Lung microvascular endothelial cell (primary cell): ENCODE measurements around the gene SLC35F4. TPM values are rescaled to one million over a fixed set of nuclear protein-coding genes. Genes with fewer than 3 reads are reported as not detected.
"Not testable (repeated sequence)": the region's sequence is repeated elsewhere in the genome, so short reads cannot be mapped to it uniquely, and the experiment has no call there.

Experiments
- DNase-seq, 2 donors: peaks; one replicate each; pipeline versions ENCODE4 v3.0.0 to v3.0.0-alpha.2; 2010; ENCODE audit warnings: low read depth in 2 of 2
- total RNA-seq: library from RNA; depleted of rRNA; stranded (reverse); fragments of >200 nt; gene quantifications from 2 replicates; pipeline ENCODE4 v1.2.1, GENCODE V29; 2014

SLC35F4 gene
- not detected in 2 replicates for total RNA-seq

- peak; percentile 3 to 6 for DNase-seq
These were observed at the start of gene SLC35F4 for GRCh38 chr14:57865403-57866198. Gene SLC35F4 (minus strand): TSS chr14:57866092.

GRCh38 chr14:57909626-57910025 is 43.7 kb upstream of the SLC35F4 start:
- no peak for DNase-seq

DNA sequence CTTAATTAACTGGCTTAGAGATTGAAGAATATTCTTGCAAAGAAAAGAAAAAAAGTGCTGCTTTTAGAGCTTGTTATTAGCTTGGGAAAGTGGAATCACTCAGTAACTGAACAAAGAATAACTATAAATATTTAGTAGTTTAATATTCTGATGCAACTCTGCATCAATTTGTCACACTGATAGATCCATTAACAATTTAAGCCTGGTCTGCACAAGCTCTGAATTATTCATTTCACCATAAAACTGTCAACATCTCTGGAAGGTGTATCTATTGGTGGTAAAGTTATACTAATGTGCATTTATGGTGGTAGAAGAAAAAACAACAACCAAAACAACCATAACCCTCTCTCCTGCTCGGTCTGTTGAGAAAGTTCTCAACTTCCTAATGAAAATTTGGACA is 38.1 kb upstream of the SLC35F4 start:
- no peak for DNase-seq

- DNase-seq, result no peak
These were observed 33.1 kb upstream of the SLC35F4 start for GRCh38 chr14:57898837-57899572.

- DNase-seq, result no peak
These were observed 31.4 kb upstream of the SLC35F4 start for GRCh38 chr14:57897144-57897748.

GRCh38 chr14:57889245-57889644 is 23.4 kb upstream of the SLC35F4 start:
- peak in 1 of 2 donors; percentile 36 for DNase-seq

DNA sequence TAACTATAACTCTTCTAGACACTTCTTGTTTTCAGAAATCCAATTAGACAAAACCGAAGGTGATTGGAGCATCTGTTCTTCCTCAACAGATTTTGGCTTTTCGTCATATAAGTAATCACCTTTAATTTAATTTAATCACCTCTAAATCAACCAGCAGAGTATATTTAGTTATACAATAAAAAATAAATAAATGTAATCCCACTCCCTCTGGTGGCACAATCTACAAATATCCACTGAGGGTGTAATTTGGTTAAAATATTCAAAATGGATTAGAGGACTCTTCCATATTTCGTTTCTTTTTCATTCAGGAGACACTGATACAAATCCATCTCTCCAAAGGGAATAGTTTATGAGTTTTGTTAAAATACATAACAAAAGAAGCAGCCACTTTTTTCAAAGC is 18.3 kb upstream of the SLC35F4 start:
- DNase-seq, result no peak

GRCh38 chr14:57883061-57883460 is 17.2 kb upstream of the SLC35F4 start:
- DNase-seq, result no peak

DNA sequence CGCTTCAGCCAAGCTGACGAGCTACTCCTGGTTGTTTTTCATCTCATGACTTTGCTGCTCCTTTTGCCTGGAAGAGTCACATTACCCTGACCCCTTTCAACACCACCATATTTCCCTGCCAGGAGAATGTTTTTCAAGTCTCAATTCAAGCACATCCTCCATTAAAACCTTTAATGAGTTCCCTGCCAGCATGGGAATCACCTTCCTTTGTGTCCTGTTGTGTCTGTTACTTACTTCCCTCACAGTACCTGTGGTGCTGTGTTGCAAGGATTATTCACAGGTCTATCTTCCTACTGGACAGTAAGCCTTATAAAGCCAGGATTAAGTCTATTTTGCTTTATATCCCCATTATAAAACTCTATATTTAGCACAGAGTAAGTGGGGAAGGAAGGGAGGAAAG is 13.6 kb upstream of the SLC35F4 start:
- DNase-seq, result no peak

DNA sequence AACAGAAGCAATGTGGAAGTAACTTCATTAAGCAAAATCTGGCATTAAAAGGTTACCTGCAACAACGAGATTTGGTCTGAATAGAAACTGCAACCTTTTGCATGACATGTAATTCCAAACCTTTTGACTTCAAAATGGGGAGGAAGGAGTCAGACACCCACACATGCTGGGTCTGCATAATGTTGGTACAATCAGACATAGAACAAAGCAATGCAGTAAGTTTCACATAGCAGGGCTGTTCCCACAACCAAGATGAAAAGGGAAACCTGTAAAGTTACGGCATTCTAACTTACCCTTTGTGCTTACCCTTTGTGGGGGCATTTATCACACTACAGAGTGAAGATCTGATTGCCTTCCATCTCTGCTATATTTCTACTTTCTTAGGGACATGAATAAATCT is 10.1 kb upstream of the SLC35F4 start:
- DNase-seq, result no peak

DNA sequence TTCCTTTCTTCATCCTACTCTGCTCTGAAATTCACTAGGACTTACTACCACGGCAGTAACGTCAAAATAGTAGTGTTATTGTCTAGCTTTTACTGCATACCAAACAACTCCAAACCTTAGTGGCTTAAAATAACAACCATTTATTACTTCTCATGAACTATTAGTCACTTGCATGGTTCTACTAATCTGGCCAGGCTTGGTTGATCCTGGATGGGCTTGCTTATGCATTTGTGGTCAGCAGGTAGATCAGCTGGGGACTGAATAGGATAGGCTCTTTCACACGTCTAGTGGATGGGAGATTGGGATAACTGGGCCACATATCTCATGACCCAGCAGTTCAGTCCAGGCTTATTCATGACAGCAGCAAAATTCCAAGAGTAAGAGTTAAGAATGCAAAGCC is 9.4 kb upstream of the SLC35F4 start:
- DNase-seq, result no peak

DNA sequence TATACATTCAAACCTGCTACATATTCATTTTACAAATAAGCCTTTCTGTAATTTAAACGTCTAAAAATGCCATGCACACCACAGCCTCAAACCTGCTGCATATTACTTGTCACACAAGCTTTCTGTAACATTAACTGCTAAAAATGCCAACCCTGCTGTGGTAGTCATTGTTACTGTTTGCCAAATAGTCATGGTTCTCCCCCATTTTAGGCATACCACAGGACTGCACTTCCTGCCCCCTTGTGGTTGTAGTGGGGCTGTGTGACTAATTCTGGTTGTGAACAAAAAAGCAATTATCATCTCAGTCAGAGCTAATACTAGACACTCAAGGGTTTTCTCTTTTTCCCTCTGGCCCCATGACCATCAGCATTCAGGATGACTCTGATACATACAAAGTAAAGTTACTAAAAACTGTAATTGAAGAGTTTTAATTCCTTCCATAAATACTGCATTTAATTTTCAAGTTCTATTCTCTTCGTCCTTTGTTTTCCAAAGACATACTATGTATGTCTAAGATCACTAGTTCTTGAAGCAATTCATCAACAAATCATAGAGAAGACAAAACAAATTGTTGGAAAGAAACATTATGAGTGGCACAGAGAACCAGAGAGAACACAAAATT is 5.7 kb upstream of the SLC35F4 start:
- peak; percentile 45 to 46 for DNase-seq

DNA sequence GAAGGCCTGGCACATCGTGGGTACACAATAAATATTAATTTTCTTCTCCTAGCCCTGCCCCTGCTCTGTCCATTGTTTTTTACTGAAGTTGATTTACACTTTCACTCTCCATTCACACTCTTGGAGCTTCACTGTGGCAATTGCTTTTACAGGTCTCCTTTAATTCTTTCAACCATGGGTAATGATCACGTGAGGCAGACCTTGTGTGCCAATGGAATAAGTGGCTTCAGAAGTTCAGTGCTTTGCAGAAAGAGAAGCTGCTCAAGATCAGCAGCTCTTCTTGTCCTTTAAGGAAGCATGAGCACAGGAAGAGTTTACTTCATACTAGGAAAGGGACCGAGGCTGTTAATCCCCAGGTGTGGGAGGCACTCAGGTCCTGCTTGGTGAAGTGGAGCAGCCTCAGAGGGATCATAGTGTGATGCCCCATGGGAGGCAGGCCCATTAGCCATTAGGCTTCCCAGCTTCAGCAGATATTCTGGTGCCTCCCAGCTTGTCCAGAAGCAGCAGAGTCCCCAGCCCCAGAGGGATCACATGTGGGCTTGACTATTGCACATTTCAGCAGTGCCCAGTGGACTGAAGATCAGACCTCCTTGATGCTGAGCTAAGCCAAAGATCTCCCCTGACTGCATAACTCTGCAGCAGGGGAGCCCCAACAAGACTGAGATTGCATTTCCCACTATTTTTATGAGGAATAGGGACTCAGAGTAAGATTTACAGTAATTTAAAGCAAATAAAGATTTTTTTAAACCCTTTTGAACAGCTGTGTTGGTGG is 5.0 kb upstream of the SLC35F4 start:
- DNase-seq, result no peak

DNA sequence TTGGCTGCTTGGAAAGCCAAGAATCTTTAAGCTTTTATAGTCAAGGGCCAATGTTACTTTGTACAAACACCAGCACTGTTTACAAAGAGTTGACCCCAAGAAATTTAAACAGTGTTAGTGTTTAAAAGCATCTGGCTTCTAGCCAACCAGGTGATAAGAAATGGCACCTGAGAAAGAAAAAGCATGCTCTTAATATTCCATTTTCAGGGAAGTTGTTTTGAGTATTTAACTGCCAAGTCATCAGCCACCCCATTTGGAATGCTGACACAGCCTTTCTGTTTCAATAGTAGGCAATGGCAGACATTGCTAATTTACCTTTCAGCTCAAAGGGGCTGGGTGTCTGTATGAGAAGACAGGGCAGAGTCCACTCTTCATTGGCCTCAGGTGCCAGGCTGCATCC is 3.7 kb upstream of the SLC35F4 start:
- DNase-seq, result no peak

DNA sequence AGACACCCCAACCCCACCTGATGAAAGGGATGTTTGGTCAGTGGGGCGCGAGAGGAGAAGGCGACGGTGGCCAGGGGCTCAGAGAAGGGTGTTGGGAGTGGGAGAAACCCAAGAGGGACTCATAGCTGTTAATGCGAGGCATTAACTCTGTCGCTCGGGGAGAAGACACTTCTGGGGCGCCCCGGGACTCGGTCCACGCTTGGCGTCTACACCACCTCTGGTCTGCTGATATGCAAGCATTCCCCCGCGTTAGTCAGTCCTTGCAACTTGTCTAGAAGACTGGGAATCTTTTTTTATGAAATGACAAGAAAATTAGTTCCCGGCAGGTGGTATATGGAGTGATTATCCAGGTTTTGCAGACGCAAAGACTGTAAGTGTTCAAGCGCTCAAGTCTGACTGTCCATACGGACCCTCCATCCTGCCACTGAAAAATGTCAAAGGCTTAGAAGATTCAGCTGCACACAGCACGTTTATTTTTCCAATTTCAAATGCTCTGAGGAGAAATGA is 360 bp upstream of the SLC35F4 start:
- DNase-seq, result no peak

GRCh38 chr14:57865066-57865402 is 858 bp downstream of the SLC35F4 start:
- no peak for DNase-seq

GRCh38 chr14:57864659-57865058 is 1.2 kb downstream of the SLC35F4 start:
- no peak for DNase-seq

DNA sequence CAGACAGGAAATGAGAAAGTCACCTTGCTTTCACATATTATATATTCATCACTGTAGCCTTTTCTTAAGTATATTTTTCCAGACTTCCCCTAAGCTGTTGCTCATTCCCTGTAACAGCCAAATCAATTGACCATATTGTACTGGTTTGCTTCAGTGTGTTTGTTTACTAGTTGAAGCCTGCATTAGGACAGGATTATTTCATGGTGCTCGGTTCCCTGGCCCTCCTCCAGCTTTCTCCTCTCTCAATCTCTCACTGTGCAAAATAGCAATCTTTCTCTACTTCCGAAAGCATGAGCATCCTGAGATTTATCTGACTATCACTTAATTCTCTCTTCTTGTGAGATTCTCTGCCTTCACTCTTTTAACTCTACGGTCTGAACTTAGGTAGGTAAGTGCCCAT is 2.4 kb downstream of the SLC35F4 start:
- DNase-seq, result no peak

GRCh38 chr14:57855666-57856065 is 10.2 kb downstream of the SLC35F4 start:
- DNase-seq, result not testable (repeated sequence)

DNA sequence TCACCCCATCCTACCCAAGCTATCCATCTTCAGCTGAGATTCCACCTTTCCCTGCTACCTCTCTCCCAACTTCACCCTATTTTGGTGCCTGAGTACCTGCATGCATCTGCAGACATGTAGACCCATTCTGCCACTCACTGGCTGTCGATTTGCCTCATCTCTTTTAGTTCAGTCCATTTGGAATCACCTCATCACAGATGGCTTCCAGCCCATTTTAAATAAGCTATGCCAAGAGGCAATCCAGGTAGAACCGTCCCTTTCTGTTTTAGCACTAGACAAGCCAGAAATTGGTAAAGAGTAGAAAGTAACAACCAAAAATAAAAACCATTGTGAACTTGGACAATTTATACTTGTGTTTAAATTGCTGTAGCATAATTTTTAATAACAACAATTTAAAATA is 11.3 kb downstream of the SLC35F4 start:
- no peak for DNase-seq

DNA sequence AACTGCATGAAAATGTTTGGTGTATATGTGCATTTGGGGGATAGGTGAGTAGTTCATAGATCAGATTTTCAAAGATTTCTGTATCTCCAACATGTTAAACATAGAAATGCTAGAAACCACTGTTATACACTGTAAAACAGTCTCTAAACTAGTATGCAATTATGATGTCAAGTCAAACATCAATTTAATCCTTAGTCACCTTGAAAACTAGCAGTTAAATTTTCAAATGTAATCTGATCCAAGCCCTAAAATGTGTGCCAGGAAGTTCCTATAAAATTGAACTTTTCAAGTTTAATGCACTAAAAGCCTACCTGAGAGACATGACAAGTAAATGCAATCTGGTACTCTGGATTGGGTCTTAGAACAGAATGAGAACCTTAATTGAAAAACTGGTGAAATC is 14.5 kb downstream of the SLC35F4 start:
- no peak for DNase-seq
